ENCODE results near the gene DMRTA2. TPM values are rescaled to one million over a fixed set of nuclear protein-coding genes. Genes with fewer than 3 reads are reported as not detected.

DMRTA2 gene
- total and polyA plus RNA-seq, 2 donors (not counting 3 experiments of a cell fraction or from before 2014, with no cell fraction given), result not detected

DNA sequence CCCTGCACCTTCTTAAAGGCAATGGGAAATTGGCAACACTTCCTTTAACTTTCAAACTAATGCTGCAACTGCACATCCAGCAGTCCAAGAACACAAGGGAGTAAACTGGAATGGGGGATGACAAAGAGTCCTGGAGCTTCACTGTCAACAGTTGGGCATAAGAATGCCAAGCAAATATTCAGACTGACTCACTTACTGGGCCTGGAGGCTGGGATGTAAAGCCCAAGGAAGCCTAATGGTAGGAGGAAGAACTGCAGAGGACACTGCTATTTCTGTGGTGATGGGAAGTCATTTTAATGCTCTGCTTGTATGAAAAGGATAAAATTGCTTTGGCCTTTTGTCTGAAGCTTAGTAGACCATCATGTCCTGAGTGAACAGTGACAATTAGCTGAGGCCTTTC is 15.7 kb upstream of the DMRTA2 start:
- H3K4me1 ChIP-seq (ENCODE audit: control insufficient read depth, extremely low read depth, insufficient read depth, low read length), result no peaks in the 10 kb centered on the region
- H3K36me3 ChIP-seq (ENCODE audit: control insufficient read depth in 2 of 2, extremely low read depth in 1 of 2, insufficient read depth in 2 of 2, low read length in 2 of 2), result no peaks in the 10 kb centered on the region
- TF ChIP-seq, protein P1, sequence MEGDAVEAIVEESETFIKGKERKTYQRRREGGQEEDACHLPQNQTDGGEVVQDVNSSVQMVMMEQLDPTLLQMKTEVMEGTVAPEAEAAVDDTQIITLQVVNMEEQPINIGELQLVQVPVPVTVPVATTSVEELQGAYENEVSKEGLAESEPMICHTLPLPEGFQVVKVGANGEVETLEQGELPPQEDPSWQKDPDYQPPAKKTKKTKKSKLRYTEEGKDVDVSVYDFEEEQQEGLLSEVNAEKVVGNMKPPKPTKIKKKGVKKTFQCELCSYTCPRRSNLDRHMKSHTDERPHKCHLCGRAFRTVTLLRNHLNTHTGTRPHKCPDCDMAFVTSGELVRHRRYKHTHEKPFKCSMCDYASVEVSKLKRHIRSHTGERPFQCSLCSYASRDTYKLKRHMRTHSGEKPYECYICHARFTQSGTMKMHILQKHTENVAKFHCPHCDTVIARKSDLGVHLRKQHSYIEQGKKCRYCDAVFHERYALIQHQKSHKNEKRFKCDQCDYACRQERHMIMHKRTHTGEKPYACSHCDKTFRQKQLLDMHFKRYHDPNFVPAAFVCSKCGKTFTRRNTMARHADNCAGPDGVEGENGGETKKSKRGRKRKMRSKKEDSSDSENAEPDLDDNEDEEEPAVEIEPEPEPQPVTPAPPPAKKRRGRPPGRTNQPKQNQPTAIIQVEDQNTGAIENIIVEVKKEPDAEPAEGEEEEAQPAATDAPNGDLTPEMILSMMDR (IDR thresholded peaks at IDR 0.05; ENCODE audit: extremely low read depth in 1 of 2, insufficient read depth in 1 of 2, low read depth in 1 of 2, low read length in 2 of 2), result no peak
- TF ChIP-seq FOS (IDR thresholded peaks at IDR 0.05; ENCODE audit: borderline replicate concordance, insufficient read depth, low read length), result no peak
- TF ChIP-seq POLR2A (IDR thresholded peaks at IDR 0.05; ENCODE audit: low read depth, low read length), result no peak
- TF ChIP-seq MYC (IDR thresholded peaks at IDR 0.05; ENCODE audit: low read depth, low read length), result no peak
- TF ChIP-seq, protein P2, sequence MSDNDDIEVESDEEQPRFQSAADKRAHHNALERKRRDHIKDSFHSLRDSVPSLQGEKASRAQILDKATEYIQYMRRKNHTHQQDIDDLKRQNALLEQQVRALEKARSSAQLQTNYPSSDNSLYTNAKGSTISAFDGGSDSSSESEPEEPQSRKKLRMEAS (IDR thresholded peaks at IDR 0.05; ENCODE audit: insufficient read depth, insufficient read length), result no peak
- no peak for TF ChIP-seq JUN (IDR thresholded peaks at IDR 0.05; ENCODE audit: borderline replicate concordance, insufficient read depth, insufficient read length, low read depth)
- TF ChIP-seq EZH2 (IDR thresholded peaks at IDR 0.05; ENCODE audit: borderline replicate concordance, low read depth, low read length, severe bottlenecking), result no peak
- TF ChIP-seq GATA2 (IDR thresholded peaks at IDR 0.05; ENCODE audit: insufficient read depth, insufficient read length, low read depth, low read length), result no peak
- TF ChIP-seq POLR2AphosphoS5 (IDR thresholded peaks at IDR 0.05; ENCODE audit: insufficient read depth, low read depth, low read length), result no peak
- no peak overlapping the region for H3K27ac ChIP-seq (ENCODE audit: insufficient read depth, low read depth, low read length)
- H3K27me3 ChIP-seq (ENCODE audit: control insufficient read depth in 2 of 2, insufficient read depth in 2 of 2, low read length in 2 of 2), result no peaks in the 10 kb centered on the region
- H3K4me3 ChIP-seq (replicated peaks in 1 of 3; ENCODE audit: insufficient read depth in 1 of 3, low read depth in 1 of 3, low read length in 3 of 3), result no peak overlapping the region
- BruUV-seq (replicated peaks), result no TSS peak
- DNase-seq (ENCODE audit: low read depth, low spot score), result no peak
- intact Hi-C loops (cut with micrococcal nuclease) (no loop called here), dilution Hi-C loops (cut with MboI; ENCODE audit: extremely low pct_ligation_motif_present, low sequenced_read_pairs) (no loop called here)
- H3K9me1 ChIP-seq (replicated peaks; ENCODE audit: control insufficient read depth, extremely low read depth, insufficient read depth, low read length), result no peaks in the 10 kb centered on the region
- H3K4me2 ChIP-seq (ENCODE audit: insufficient read depth, low read length), result no peak overlapping the region
- H3K79me2 ChIP-seq (ENCODE audit: control insufficient read depth, insufficient read depth, low read length), result no peaks in the 10 kb centered on the region
- CTCF ChIA-PET, result no interaction called here
- POLR2A ChIA-PET, result interaction anchor here (0.6 kb wide), 1 partner anchor 510 kb away, joined by 4 read pairs; no protein-coding TSS in a partner anchor
- H3K9ac ChIP-seq (replicated peaks; ENCODE audit: extremely low read depth, insufficient read depth, low read length), result no peak overlapping the region
- FAIRE-seq, result no peak
- no peaks in the 10 kb centered on the region for H4K20me1 ChIP-seq (replicated peaks; ENCODE audit: control insufficient read depth, extremely low read depth, insufficient read depth, low read length)
- no peaks in the 10 kb centered on the region for H3K9me3 ChIP-seq (replicated peaks; ENCODE audit: control insufficient read depth, insufficient read depth, low read length)
- H2AFZ ChIP-seq (ENCODE audit: low read depth, low read length), result no peak overlapping the region

Data from endothelial cell of umbilical vein (primary cell).